Stimulated activated CD4-positive, alpha-beta T cell treated with anti-CD3 and anti-CD28 coated beads, Interleukin-4, amount 100 ng/mL, for 48 hours (primary cell): ENCODE results near the gene PRR23C.
"Not testable (repeated sequence)": the region's sequence is repeated elsewhere in the genome, so short reads cannot be mapped to it uniquely, and the experiment has no call there.

ENCODE experiments used
- DNase-seq, 2 donors: peaks; one replicate each; pipeline ENCODE4 v3.0.0-alpha.2; 2020; ENCODE audit warnings: low read depth in 2 of 2

PRR23C gene

GRCh38 chr3:139044366-139045210, at the start of gene PRR23C:
TSS of gene PRR23C (minus strand) at chr3:139044892. CDS start at chr3:139044620, 272 bp downstream.
- DNase-seq: no peak

- DNase-seq: no peak
Observed at GRCh38 chr3:139093840-139094239, 49.1 kb upstream of the PRR23C start.

GRCh38 chr3:139088462-139089324, 44.0 kb upstream of the PRR23C start:
- DNase-seq: no peak

- no peak for DNase-seq
Observed at GRCh38 chr3:139087621-139088020, 42.9 kb upstream of the PRR23C start.

GRCh38 chr3:139084176-139084575, 39.5 kb upstream of the PRR23C start:
- DNase-seq: no peak

GRCh38 chr3:139074565-139075115, 29.9 kb upstream of the PRR23C start:
- DNase-seq: no peak

GRCh38 chr3:139062918-139063317, 18.2 kb upstream of the PRR23C start:
- DNase-seq: no peak

- DNase-seq: no peak
Observed at GRCh38 chr3:139052802-139053600, 8.3 kb upstream of the PRR23C start.

- DNase-seq: no peak
Observed at GRCh38 chr3:139043554-139044365, 932 bp downstream of the PRR23C start.

GRCh38 chr3:139037478-139037877, 7.2 kb downstream of the PRR23C start:
- DNase-seq: no peak

- no peak for DNase-seq
Observed at GRCh38 chr3:139032326-139033002, 12.2 kb downstream of the PRR23C start.

GRCh38 chr3:139030576-139030975, 14.1 kb downstream of the PRR23C start:
- not testable (repeated sequence) for DNase-seq

GRCh38 chr3:139024968-139025367, 19.7 kb downstream of the PRR23C start:
- DNase-seq: no peak

GRCh38 chr3:139020868-139021234, 23.8 kb downstream of the PRR23C start, which contains the start of gene PRR23B:
TSS of gene PRR23B (minus strand) at chr3:139020926. CDS start at chr3:139020661, 265 bp downstream.
- DNase-seq: no peak

- DNase-seq: no peak
Observed at GRCh38 chr3:139020036-139020867, 24.4 kb downstream of the PRR23C start.

GRCh38 chr3:139016430-139017048, 28.2 kb downstream of the PRR23C start:
- no peak for DNase-seq

GRCh38 chr3:139006051-139006716, 38.5 kb downstream of the PRR23C start, which contains the start of gene PRR23A:
TSS of gene PRR23A (minus strand) at chr3:139006268. CDS start at chr3:139006268, 0 bp downstream.
- DNase-seq: no peak
